Activated CD4-positive, alpha-beta T cell treated with anti-CD3 and anti-CD28 coated beads, Interleukin-2, amount 50 U/mL, for 24 hours (primary cell): Measurements from ENCODE around the gene DNAJC7.

ENCODE experiments used
- DNase-seq, 2 donors: peaks; one replicate each; pipeline ENCODE4 v3.0.0-alpha.2; 2020; ENCODE audit warnings: low read depth in 1 of 2, low spot score in 1 of 2

Gene DNAJC7

DNA sequence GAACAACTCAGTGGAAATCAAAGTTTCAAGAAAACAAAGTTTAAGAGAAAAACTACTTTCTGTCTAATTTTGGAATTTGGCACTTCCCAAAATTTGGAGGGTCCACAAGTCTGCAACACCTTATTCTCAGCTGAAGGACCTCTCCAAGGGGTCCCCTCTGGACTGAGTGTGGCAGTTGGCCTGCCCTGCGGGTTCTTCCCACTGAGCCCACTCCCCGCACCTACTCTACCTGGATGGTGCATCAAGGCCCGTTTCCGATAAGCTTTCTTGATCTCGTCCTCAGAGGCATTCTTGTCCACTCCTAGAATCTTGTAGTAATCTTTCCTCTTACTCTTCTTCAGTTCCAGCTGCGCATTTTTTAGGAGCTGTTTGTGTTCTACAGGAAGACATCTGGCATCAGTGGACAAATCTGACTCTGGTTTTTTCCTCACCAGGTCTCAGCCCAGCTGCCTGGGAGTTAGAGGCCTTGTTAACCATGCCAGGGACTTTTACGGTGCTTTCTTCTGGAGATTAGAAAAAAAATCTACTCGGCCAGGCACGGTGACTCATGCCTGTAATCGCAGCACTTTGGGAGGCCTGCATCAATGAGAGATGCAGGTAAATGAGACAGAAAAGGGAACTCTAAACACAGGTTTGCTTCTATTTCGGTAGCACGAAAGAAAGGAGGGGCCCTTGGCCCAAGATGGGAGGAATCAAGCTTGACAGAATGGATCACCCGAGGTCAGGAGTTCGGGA lies 35.0 kb downstream of the DNAJC7 start:
- no peak for DNase-seq

DNA sequence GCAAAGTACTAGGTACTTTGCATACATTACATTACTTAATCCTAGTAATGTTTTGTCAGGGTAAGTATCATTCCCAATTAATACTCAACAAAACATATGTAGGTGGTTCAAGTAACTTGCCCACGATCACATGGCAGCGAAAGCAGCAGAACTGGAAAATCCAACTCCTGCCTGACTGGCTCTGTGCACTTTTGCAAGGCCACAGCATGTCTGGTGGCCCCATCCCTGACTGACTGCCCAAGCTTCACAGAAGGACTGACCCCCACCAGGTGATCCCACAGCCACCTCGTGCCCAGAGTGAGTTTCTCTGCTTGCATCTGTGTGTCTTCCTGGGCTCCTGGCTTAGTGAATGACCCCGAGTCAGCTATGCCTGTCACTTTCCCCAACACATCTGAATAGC lies 39.2 kb downstream of the DNAJC7 start:
- DNase-seq: no peak

DNA sequence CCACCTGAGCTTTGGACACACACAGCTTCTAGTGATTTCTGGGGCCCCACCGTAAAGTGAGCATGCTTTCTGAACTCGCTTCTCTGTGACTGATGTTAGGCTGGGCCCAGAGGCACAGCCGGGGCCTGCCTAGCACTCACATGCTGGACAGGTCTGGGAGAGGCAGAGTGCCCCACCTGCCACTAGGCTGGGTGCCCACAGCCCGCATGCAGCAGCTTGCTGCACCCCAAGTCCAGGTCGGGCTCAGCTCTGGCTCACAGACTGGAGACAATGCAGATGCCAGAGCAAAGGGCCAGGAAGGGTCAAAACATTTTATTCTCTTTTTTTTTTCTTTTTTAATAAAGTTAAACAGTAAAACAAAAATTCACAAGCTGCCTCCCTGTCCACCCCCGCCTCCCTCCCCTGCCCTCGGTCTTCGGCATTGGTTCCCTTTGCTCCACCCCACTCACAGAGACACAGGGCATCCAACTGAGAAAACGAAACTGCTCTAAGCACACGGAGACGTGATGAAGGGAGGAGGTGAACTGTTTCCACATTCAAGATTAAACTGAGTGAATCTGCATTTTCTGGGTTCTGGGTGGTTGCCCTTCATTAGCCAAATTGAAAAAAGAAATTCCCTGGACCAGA lies 41.0 kb downstream of the DNAJC7 start:
- DNase-seq: no peak

DNA sequence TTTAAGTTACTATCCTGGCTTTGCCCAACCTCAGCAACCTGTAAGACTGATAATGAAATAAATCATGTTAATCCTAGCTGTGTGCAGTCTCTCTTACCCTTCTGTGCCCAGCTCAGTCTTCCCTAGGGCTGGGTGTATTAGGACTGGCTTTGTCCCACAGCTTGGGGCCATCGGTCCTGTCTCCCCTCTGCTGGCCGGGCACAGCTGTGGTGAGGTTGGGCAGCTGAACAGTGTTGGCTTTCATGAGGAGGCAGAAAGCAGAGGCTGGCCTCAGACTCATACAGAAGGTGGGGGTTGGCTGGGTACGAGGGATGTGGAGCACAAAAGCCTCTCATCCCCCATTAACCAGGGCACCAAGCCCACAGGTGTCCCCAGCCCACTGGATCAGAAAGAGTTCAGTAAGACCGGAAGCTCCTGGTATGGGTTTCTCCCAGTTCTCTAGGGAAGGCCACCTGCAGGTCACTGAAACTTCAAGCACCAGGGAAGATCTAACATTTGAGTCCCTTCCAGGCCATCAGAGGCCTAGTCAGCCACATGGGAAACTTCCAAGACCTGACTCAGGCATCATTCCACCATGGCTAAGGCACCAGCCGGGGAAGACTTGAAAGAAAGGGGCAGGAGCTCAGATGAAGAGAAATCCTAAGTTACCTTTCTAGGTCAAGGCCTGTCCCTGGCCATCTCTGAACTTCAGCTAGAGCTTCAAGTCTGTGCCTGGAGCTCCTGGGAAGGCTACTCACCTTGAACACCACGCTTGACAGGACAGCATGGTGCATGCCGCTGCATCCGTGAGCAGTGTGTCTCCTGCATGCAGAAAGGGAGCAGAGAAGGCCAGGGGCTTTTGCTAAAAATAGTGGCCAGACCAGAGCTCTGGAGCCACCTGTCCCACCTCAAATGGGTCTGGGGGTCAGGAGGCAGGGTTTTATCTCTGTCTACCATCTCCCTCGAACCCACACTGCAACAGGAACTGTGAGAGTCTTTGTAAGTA lies 41.8 kb downstream of the DNAJC7 start:
- no peak for DNase-seq

DNA sequence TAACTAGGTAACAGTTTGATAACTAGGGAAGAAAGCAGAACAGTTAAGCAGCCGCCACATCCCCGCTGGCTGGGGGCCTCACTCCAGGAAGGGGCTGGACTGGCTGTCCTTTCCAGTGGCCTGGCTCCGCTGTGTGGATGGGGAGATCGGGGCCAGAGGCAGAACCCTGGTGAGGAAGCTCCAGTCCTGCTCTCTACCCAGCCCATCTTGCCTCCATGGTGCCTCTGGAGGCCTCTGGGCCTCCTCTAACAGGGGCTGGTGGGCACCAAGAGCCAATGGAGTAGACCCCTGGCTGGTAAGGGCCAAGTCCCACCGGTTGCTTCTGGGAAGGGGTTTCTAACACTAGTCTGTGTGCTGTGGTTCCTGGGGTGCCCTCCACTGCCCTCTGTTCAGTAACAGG lies 42.6 kb downstream of the DNAJC7 start:
- no peak for DNase-seq

DNA sequence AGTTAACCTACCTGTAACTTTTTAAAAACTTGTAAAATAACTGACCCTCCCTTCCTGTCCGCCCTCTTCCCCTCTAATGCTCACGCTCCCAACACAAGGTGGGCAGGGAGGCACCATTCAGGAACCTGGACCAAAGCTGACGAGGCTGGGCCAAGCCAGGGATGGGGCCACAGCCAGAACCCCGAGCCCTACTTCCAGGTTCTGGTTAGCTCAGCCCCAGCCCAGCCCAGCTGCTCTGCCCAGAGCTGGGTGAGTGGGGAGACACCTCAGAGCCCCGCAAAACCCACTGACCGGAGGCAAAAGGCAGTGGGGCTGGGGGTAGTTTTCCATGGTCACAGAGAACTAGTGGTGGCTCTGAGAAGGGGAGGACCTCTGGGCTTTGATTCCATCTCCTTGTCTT lies 43.2 kb downstream of the DNAJC7 start:
- DNase-seq: no peak

DNA sequence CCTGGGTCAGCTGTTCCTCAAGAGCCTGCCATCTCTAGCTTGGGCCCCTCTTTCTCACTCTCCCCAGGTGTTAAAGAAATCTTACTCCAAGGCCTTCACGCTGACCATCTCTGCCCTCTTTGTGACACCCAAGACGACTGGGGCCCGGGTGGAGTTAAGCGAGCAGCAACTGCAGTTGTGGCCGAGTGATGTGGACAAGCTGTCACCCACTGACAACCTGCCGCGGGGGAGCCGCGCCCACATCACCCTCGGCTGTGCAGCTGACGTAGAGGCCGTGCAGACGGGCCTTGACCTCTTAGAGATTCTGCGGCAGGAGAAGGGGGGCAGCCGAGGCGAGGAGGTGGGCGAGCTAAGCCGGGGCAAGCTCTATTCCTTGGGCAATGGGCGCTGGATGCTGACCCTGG lies 43.8 kb downstream of the DNAJC7 start:
- no peak for DNase-seq

DNA sequence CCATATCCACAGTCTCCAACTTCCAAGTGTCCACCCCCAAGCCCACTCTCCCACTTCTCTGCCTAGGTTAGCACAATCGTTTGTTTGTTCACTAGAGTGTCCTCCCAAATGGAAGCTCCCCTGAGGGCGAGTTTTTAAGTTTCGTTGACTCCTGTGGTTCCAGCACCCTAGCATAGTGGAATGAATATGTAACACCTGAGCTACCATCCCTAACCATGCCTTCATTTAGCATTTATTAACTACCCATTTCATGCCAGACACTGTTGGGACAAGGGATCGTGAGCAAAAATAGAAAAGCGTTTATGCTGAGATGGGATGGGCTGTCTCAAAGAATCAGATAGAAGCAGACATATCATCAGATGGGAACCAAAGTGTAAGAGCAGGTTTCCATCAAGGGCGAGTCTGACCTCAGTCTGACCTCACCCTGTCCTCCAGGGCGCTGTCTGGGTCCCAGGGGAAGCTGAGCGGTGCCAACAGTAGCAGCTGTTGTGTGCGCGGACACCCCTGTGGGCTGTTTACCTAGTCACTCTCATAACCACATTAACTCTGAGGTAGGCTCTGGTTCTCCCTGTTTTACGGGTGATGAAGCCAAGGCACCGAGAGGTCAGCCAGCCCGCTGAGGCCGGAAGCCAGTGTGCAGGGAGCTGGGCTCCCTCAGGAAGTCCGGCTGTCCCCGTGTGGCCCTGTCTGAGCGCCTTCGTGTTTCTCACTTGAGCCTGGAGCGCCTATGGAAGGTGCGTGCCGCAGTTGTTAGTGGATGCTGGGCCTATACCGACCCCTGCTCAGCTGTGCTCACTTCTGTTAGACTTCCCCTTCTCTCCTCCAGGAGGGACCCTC lies 44.5 kb downstream of the DNAJC7 start:
- DNase-seq: no peak

DNA sequence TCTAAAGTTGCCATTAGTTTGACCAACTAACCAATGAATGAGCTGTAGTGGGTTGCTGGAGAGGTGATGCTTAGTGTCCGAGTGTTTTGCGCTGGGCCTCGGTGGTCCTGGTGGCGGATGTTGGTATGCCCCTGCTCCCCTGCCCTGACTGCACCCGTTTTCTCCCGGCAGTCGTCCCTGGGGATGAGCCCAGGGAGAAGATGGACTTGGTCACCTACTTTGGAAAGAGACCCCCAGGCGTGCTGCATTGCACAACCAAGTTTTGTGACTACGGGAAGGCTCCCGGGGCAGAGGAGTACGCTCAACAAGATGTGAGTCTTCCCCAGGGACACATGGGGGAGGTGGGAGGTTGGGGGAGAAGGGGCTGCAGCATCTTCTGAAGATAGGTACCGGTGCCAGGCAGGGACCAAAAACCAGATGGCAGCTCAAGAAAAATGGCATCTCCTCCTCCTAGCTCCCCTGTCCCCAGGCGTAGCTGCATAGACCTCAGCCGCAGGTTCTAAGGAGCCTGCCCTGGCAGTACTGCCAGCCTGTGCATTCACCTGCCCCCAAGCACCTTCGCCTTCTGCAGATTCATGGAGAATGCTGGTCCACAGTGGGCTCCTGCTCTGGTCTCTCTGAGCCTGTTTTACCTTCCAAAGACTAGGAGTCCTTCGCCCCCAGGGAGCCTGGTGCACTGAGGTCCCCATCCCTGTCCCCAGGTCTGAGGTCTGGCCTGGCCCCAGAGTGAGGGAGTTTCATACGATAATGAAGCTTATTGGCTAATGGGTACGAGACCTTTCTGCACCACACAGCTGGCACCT lies 45.3 kb downstream of the DNAJC7 start:
- no peak for DNase-seq

DNA sequence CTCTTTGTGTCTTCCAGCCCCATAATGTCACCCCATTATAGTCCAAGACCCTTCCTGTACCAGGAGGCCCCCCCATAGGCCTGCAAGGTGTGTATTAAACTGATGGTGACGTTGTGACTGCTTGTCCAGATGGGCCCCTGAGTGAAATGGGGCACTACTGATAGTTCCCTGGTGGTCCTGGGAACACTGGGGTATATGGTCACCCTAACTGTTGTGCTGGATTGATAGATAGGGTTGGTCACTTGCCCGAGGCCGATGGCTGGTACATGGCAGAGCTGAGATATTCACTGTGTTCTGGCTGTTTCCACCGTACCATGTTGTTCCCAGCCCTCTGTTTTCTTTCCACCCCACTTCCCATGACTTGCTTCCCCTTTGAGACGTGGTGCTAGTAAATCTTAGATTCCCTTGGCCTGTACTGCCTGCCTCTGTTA lies 46.3 kb downstream of the DNAJC7 start:
- DNase-seq: no peak

DNA sequence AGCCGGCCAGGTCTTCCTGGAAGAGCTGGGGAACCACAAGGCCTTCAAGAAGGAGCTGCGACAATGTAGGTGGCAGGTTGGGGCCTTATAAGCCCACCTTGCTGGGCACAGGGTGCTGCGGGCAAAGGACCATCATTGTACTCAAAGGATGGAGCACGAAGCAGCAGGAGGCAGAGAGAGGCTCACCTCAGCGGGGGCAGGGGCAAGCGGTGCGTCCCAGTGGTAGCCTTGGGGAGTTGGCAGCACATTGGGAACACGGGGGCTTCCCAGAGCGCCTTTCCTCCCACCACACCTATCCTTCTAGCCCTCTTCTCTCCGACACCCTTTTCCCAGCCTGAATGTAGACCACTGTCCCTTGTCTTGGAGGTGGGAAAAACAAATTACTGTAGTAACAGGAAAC lies 48.6 kb downstream of the DNAJC7 start:
- DNase-seq: no peak

DNA sequence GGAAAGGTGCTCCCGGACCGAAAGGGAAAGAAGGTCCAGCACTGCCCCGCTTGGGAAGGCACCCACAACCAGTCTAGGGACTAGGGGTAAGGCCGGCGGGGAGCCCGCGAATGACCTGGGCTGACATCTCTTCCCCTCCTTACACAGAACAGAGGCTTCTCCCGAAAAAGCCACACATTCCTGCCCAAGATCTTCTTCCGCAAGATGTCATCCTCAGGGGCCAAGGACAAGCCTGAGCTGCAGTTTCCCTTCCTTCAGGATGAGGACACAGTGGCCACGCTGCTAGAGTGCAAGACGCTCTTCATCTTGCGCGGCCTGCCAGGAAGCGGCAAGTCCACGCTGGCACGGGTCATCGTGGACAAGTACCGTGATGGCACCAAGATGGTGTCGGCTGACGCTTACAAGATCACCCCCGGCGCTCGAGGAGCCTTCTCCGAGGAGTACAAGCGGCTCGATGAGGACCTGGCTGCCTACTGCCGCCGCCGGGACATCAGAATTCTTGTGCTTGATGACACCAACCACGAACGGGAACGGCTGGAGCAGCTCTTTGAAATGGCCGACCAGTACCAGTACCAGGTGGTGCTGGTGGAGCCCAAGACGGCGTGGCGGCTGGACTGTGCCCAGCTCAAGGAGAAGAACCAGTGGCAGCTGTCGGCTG lies 49.2 kb downstream of the DNAJC7 start:
- DNase-seq: no peak

DNA sequence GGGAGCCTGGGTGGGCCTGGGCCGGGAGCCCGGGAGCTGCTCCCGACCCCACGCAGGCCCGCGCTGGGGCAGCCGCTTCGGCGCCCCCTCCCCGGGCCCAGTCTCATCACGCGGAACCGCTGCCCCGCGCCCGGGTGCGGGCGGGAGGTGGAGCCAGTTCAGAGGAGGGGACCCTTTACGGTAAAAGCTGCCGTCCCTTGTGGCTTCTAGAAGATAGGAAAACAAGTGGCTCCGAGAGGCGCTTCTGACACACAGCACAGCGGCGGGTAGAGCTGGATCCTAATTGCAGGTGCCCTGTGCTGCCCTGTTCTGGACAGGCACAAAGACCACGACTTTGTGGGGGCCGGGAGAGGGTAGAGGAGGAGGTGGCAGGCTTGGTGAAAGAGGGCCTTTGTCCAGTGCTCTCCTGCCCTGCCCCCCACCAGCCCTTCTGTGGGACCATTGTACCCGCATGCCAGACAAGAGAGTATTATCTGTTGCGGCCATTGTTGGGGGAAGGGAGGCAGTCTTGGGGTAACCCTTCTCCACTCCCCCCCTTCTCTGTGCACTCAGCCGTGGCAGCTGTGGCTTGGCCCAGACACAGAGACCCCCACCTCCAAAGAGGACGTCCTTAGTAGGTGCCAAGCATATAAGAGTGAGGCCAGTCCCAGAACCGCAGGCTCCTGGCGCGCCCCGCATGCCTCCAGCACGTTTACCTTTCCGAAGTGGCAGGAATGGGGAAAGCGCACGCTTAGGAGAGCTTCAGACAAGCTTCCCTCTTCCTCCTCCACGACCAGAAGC lies 49.9 kb downstream of the DNAJC7 start:
- peak; percentile 21 to 30 for DNase-seq

DNA sequence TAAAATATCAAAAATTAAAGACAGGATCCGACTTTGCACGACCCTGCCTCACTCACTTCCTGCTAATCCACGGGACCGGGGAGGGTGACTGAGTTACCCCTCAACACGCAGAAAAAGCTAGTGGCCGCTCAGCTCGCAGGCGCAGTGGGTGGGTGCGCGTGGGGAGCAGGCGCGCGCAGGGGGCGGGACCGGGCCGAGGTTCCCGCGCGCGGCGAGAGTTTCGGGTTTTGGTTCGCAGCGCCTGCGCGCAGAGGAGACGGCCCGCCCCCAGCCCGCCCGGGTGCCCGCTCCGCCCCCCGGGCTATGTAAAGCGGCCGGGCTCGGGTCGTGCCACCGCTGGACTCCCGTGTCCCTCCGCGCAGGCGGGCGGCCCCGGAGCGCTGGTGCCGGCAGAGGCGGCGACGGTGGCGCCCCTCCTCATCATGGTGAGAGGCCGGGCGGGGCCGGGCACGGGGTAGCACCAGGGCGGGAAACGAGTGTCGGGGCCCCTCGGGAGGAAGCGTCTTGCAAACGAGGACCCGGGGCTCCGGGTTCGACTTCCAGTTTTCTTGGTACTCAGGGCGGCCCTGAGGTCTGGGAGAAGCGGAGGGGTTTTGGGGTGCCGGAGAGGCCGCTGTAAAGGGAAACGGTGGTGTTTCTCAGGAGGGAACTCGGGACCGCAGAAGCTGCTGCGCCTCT lies 50.6 kb downstream of the DNAJC7 start, which contains the start of gene CNP:
Gene CNP (plus strand): TSS at position 333 of the 678 bp plus-strand sequence. CDS start 90 bp downstream, at position 423.
- DNase-seq: peak; percentile 75 to 84

DNA sequence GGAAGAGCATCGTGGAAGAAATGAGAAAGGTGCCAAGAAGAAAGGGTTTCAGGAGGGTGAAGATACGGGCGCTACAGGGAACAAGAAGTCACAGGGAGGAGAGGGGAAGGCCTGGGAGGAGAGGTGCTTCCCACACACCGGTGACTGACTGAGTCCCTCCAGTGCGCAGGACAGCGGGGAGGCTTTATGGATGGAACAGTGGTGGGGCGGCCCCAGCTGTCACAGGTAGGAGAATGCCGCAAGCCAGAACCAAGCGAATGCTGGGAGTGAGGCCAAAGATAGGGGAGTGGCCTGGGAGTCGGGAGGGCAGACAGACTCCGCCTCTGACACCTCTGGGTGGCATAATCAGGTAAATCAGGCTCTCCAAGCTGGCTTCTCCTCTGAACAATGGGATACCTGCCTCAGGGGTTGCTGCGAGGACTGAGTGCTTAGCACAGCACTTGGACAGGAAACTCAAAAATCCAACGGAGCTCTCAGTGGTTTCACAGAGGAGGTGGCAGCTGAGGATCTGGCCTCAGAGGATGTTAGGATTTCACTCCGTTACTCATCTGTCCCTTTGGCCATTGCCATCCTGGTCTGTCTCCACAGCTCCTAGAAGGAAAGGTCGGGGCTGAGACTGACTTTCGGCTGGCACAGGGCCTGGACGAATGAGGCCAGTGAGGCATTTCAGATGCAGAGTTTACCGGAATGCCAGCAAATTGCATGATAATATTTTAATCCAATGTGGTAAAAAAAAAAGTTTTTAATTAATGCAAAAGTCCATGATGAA lies 51.4 kb downstream of the DNAJC7 start:
- DNase-seq: peak; percentile 31 to 70

DNA sequence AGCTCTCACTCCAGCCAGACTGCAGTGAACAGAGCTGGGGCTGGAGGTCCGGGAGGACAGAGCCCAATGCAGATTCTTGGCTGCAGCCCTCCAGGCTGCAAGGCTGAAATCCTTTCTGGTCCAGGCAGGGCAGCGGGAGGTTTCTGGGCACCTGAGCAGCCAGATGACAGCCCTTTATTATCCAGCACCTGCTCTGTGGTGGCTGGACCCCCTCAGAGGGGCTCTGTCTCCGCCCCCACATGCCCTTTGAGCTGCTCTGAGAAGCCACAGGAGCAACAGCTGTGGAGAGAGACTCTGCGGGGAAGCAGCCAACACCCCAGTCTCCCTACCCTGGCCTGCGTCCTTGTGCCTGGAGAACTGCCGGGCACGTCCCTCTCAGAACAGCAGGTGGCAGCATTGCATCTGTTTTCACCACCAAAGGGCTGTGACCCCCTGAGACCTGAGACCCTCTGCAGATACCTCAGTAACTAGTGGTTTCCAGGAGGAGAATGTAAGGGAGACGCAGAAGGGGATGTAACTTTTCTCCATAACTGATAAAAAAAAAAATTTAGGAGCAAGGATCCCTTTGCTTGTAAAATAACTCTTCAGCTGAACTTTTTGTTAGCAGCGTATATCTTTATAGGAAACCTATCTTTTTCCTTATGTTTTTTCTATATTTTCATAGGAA lies 54.3 kb downstream of the DNAJC7 start:
- DNase-seq: peak; percentile 44 to 62

DNA sequence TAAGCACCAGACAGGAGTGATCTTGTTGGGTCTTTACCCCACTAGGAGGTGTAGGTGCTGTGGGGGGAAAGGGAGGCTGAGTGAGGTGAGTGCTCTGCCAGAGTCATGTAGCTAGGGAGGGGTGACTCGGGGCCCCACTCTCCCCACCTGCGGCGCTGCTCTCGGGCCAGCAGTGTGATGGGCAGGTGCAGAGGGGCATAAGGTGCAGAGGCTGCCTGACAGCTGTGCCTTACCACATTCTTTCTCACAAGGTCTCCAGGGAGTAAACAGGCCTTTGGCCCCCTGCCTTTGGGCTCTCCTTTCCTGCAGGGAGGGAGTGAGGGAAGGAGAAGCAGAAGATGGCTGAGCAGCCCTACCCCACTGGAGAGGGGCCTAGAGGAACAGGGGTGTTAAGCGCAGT lies 55.1 kb downstream of the DNAJC7 start:
- DNase-seq: no peak
